ENCODE measurements around the gene KLHL24. TPM values are rescaled to one million over a fixed set of nuclear protein-coding genes. Genes with fewer than 3 reads are reported as not detected.
A peak's percentile ranks its signal among the peaks of the same experiment; 100 is the strongest.

The KLHL24 gene
- total and polyA plus RNA-seq, 12 donors, result 4.9 to 150 (median 50.6) TPM

DNA sequence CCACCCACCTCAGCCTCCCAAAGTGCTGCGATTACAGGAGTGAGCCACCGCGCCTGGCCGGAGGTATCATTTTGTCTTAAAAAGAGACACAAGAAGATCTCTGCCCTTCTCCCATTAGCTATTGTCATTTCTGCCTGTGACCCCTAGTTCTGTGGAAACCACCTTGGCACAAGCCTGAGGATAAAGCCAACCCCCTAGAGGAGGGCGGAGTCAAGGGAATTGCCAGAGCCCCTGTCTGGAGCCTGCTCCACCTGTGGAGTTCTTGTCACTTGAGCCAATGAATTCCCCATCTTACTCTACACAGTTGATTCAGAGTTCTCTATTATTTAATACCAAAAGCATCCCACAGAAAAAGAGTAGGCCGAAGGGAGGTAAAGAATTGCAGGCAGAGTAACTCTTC, 45.0 kb upstream of the KLHL24 start:
- intact Hi-C loops (cut with DNase I), result no loop called here
- no peak overlapping the region for H3K27ac ChIP-seq
- H3K4me1 ChIP-seq (replicated peaks in 1 of 2), result peaks cover 0 to 2% of the 10 kb centered on the region in 2 donors
- no peak overlapping the region for H3K4me3 ChIP-seq
- TF ChIP-seq, protein P1, sequence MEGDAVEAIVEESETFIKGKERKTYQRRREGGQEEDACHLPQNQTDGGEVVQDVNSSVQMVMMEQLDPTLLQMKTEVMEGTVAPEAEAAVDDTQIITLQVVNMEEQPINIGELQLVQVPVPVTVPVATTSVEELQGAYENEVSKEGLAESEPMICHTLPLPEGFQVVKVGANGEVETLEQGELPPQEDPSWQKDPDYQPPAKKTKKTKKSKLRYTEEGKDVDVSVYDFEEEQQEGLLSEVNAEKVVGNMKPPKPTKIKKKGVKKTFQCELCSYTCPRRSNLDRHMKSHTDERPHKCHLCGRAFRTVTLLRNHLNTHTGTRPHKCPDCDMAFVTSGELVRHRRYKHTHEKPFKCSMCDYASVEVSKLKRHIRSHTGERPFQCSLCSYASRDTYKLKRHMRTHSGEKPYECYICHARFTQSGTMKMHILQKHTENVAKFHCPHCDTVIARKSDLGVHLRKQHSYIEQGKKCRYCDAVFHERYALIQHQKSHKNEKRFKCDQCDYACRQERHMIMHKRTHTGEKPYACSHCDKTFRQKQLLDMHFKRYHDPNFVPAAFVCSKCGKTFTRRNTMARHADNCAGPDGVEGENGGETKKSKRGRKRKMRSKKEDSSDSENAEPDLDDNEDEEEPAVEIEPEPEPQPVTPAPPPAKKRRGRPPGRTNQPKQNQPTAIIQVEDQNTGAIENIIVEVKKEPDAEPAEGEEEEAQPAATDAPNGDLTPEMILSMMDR (IDR thresholded peaks at IDR 0.05), result no peak
- no peak for TF ChIP-seq POLR2A (IDR thresholded peaks at IDR 0.05)
- no peak for DNase-seq
- no peaks in the 10 kb centered on the region for H3K36me3 ChIP-seq (replicated peaks in 1 of 2)
- H3K9me3 ChIP-seq (replicated peaks in 1 of 3), result no peaks in the 10 kb centered on the region
- WGBS, 4 donors, result 93 to 98% (median 96%) methylated on average over 6 of the region's 6 CpGs
- H3K27me3 ChIP-seq, result no peaks in the 10 kb centered on the region

DNA sequence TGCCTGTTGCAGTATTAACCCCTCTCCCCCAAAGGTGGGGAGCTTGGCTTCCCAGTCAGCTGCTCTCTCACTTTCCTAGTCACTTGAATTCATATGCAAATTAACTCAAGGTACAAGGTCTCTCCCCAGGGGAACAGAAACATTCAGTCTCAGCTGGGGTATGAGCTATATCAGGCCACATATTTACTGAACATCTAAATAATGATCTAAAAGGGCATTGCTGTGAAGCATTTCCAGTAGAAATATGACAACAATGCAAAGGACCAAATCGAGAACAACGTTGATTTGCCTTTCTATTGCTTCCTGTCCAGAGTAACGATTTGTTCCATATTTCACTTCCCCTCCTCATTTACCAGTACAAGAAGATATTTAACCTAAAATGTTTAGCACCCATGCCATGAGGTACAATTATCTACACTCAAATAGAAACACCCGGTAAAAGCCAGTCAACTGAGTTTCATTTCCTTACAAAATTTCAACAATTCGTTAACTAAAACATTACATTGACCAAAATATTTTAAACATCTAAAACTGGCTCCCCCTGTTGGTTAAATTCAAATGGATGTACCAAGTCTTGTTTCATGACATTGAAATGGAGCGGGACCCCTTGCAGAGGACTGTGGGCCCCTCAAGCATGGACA, 43.4 kb upstream of the KLHL24 start:
- H3K27me3 ChIP-seq, result no peaks in the 10 kb centered on the region
- WGBS, 4 donors, result 51 to 57% (median 55%) methylated on average over 6 of the region's 6 CpGs

DNA sequence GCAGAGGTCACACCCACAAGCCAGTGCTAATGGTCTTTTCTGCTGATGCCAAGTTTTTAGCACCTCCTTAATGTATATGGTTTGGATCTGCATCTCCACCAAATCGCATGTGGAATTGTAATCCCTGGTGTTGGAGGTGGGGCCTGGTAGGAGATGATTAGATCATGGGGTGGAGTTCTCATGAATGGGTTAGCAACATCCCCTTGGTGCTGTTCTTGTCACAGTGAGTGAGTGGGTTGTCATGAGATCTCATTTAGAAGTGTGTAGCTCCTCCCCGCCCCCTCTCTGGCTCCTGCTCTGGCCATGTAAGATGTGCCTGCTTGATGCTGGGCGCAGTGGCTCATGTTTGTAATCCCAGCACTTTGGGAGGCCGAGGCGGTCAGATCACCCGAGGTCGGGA, 42.6 kb upstream of the KLHL24 start:
- Histone ChIP-seq H3K27me3 (no peaks in the 10 kb centered on the region), H3K9me3 (replicated peaks in 1 of 3) (peaks cover 0 to 5% (median 0%) of the 10 kb centered on the region in 3 donors), H3K4me1 (replicated peaks in 1 of 2) (no peaks in the 10 kb centered on the region), H3K36me3 (replicated peaks in 1 of 2) (no peaks in the 10 kb centered on the region), H3K27ac (no peak overlapping the region), H3K4me3 (no peak overlapping the region)
- TF ChIP-seq POLR2A (IDR thresholded peaks at IDR 0.05), result no peak
- TF ChIP-seq, protein P1 (IDR thresholded peaks at IDR 0.05), result no peak
- intact Hi-C loops (cut with DNase I), result no loop called here
- no peak for DNase-seq
- 90 to 100% (median 94%) methylated on average over 5 to 7 of the region's 7 CpGs for WGBS, 4 donors

More for the DNA sequence above, 43.4 kb upstream of the KLHL24 start:
- Histone ChIP-seq H3K4me1 (replicated peaks in 1 of 2) (no peaks in the 10 kb centered on the region), H3K36me3 (replicated peaks in 1 of 2) (no peaks in the 10 kb centered on the region), H3K27ac (no peak overlapping the region), H3K9me3 (replicated peaks in 1 of 3) (no peaks in the 10 kb centered on the region), H3K4me3 (no peak overlapping the region)
- TF ChIP-seq, protein P1 (IDR thresholded peaks at IDR 0.05), result peak; percentile 14 to 42 (median 28)
- no peak for TF ChIP-seq POLR2A (IDR thresholded peaks at IDR 0.05)
- no peak for DNase-seq
- intact Hi-C loops (cut with DNase I), result no loop called here

DNA sequence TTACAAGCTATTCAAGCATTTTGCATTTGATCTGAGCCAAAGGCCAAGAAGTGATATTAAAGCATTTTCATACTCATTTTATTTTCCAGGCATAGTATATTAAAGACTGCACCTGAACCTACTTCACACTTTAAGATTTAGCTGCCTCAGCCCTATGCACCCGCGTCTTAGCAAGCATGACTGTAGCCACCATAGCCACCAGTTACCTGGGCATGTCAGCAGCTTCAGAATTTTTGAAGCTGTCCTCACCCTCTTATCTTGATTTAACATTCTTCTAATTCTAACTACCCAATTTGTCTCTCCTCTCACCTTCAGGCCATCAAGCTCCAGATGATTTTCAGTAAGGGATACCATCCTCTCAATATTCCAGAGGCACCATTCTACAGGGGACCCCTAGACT, 40.8 kb upstream of the KLHL24 start:
- 93 to 100% (median 99%) methylated on average over 2 of the region's 2 CpGs for WGBS, 4 donors

More for the DNA sequence above, 40.8 kb upstream of the KLHL24 start:
- Histone ChIP-seq H3K4me3 (no peak overlapping the region), H3K4me1 (replicated peaks in 1 of 2) (no peaks in the 10 kb centered on the region), H3K9me3 (replicated peaks in 1 of 3) (peaks cover 0 to 17% (median 0%) of the 10 kb centered on the region in 3 donors), H3K27me3 (no peaks in the 10 kb centered on the region), H3K36me3 (replicated peaks in 1 of 2) (no peaks in the 10 kb centered on the region), H3K27ac (no peak overlapping the region)
- intact Hi-C loops (cut with DNase I), result no loop called here
- TF ChIP-seq, protein P1 (IDR thresholded peaks at IDR 0.05), result no peak
- TF ChIP-seq POLR2A (IDR thresholded peaks at IDR 0.05), result no peak
- DNase-seq, result no peak
